SK-N-SH (cell line): Measurements from ENCODE around the gene ELP1. TPM values are rescaled to one million over a fixed set of nuclear protein-coding genes. Genes with fewer than 3 reads are reported as not detected.

Source experiments
- CTCF ChIA-PET: fragments of 300-600, 350-600 bp; formaldehyde crosslinking; extraction: SDS; loops from one replicate; lab custom pipeline; 2021; lab: Yijun Ruan, JAX
- POLR2A ChIA-PET: fragments of 350-600 bp; sonication (Branson Sonifier 250); formaldehyde crosslinking; extraction: SDS; loops from one replicate; lab custom pipeline; 2020; ENCODE audit warnings: antibody characterized with exemption, inconsistent platforms; lab: Yijun Ruan, JAX
- DNase-seq: peaks from one replicate; pipeline ENCODE4 v3.0.0; 2012
- H2AFZ ChIP-seq: fragments of 200-600 bp; sonication (generic); 2 replicates; pipeline ENCODE4 v1.8.1; 2016; ENCODE audit warnings: antibody characterized with exemption, mild to moderate bottlenecking, low read depth
- H3F3A ChIP-seq: fragments of 200-600 bp; sonication (generic); replicated peaks from 2 replicates; pipeline ENCODE3; 2016; ENCODE audit warnings: antibody characterized with exemption, mild to moderate bottlenecking; ENCODE audit not compliant: insufficient read depth
- H3K27ac ChIP-seq, 2 experiments: fragments of 200-500 bp in 1 of 2; fragments of 200-600 bp in 1 of 2; sonication (Bioruptor generic) in 1 of 2; sonication (generic), shearing (Covaris generic) in 1 of 2; 2 replicates each; pipeline versions ENCODE4 v1.5.1 to v1.6.1; 2014 to 2016; ENCODE audit warnings: low read depth in 2 of 2, inconsistent platforms in 1 of 2, low read length in 1 of 2, mild to moderate bottlenecking in 1 of 2, mixed read lengths in 1 of 2
- H3K27me3 ChIP-seq: fragments of 200-600 bp; sonication (generic), shearing (Covaris generic); 2 replicates; pipeline ENCODE4 v1.6.1; 2016; ENCODE audit warnings: mixed run types; ENCODE audit not compliant: insufficient read depth
- H3K36me3 ChIP-seq, 2 experiments: fragments of 200-500 bp in 1 of 2; fragments of 200-600 bp in 1 of 2; sonication (Bioruptor generic) in 1 of 2; sonication (generic) in 1 of 2; replicated peaks in 1 of 2; 2 replicates each; pipeline versions ENCODE3 to v1.5.1; 2014 to 2016; ENCODE audit warnings: low read length in 1 of 2, mild to moderate bottlenecking in 1 of 2; ENCODE audit not compliant: insufficient read depth in 2 of 2, control insufficient read depth in 1 of 2
- H3K4me1 ChIP-seq, 2 experiments: fragments of 200-500 bp in 1 of 2; fragments of 200-600 bp in 1 of 2; sonication (Bioruptor generic) in 1 of 2; sonication (generic), shearing (Covaris generic) in 1 of 2; 2 replicates each; pipeline versions ENCODE4 v1.5.1 to v1.6.1; 2014 to 2016; ENCODE audit warnings: low read depth in 1 of 2, low read length in 1 of 2, mixed run types in 1 of 2; ENCODE audit not compliant: insufficient read depth in 2 of 2, control insufficient read depth in 1 of 2
- H3K4me2 ChIP-seq: fragments of 200-600 bp; sonication (generic), shearing (Covaris generic); 2 replicates; pipeline ENCODE4 v1.6.1; 2017; ENCODE audit warnings: mixed run types
- H3K4me3 ChIP-seq, 2 experiments: fragments of 200-500 bp in 1 of 2; fragments of 200-600 bp in 1 of 2; sonication (Bioruptor generic) in 1 of 2; sonication (generic), shearing (Covaris generic) in 1 of 2; 2 replicates each; pipeline versions ENCODE4 v1.5.1 to v1.8.1; 2014 to 2016; ENCODE audit warnings: low read depth in 2 of 2, inconsistent platforms in 1 of 2, low read length in 1 of 2, mild to moderate bottlenecking in 1 of 2, mixed read lengths in 1 of 2, moderate library complexity in 1 of 2
- H3K79me2 ChIP-seq: fragments of 200-600 bp; sonication (generic); 2 replicates; pipeline ENCODE4 v1.8.1; 2017; ENCODE audit warnings: mild to moderate bottlenecking; ENCODE audit not compliant: insufficient read depth
- H3K9ac ChIP-seq: fragments of 200-600 bp; sonication (generic); 2 replicates; pipeline ENCODE4 v1.6.1; 2017; ENCODE audit warnings: mixed run types
- H3K9me2 ChIP-seq: fragments of 200-600 bp; sonication (generic); 2 replicates; pipeline ENCODE4 v1.6.1; 2017; ENCODE audit warnings: mixed run types
- H3K9me3 ChIP-seq: fragments of 200-600 bp; sonication (generic); 2 replicates; pipeline ENCODE4 v1.6.1; 2017; ENCODE audit warnings: mixed run types, mild to moderate bottlenecking, moderate library complexity
- H4K20me1 ChIP-seq: fragments of 200-600 bp; sonication (generic); 2 replicates; pipeline ENCODE4 v1.6.1; 2017; ENCODE audit warnings: mild to moderate bottlenecking, mixed run types; ENCODE audit not compliant: insufficient read depth
- CHD2 ChIP-seq: fragments of 150-350 bp; IDR thresholded peaks from 2 replicates; pipeline ENCODE4 v1.6.1; 2018; ENCODE audit warnings: low read length; ENCODE audit not compliant: partially characterized antibody
- CTCF ChIP-seq: fragments of 200-600 bp; sonication (generic); IDR thresholded peaks from 2 replicates; pipeline ENCODE4 v1.6.1; 2017; ENCODE audit warnings: antibody characterized with exemption, mild to moderate bottlenecking, moderate library complexity
- EZH2phosphoT487 ChIP-seq: fragments of 200-600 bp; sonication (generic); IDR thresholded peaks from 2 replicates; pipeline ENCODE4 v1.6.1; 2017; ENCODE audit warnings: low read depth, mixed run types, mild to moderate bottlenecking, antibody characterized with exemption, moderate library complexity, borderline replicate concordance
- IRF3 ChIP-seq: fragments of 150-350 bp; IDR thresholded peaks from 2 replicates; pipeline ENCODE4 v1.6.1; 2016; ENCODE audit warnings: mild to moderate bottlenecking, low read depth, low read length
- NFIC ChIP-seq: IDR thresholded peaks from 2 replicates; pipeline ENCODE4 v1.4.0; 2012; ENCODE audit warnings: borderline replicate concordance
- RAD21 ChIP-seq: IDR thresholded peaks from 2 replicates; pipeline ENCODE4 v1.6.1; 2012; ENCODE audit warnings: mild to moderate bottlenecking, low read length
- REST ChIP-seq: IDR thresholded peaks from 2 replicates; pipeline ENCODE4 v1.6.1; 2012; ENCODE audit warnings: mild to moderate bottlenecking, low read depth, low read length, moderate library complexity
- SMC3 ChIP-seq: IDR thresholded peaks from 2 replicates; pipeline ENCODE4 v1.6.1; 2012; ENCODE audit warnings: low read depth, low read length, improper control_type of control experiment
- TCF12 ChIP-seq: IDR thresholded peaks from 2 replicates; pipeline ENCODE4 v1.4.0; 2012
- WGBS: methylation state at CpG from one replicate; pipeline ENCODE4 v1.1.6; 2017; ENCODE audit warnings: low lambda C conversion rate; 5-methylcytosine and 5-hydroxymethylcytosine counted together
- polyA plus RNA-seq, 3 experiments: library from polyadenylated mRNA; depleted of rRNA; stranded (reverse); fragments of >200 nt; gene quantifications; 2 replicates each; pipeline ENCODE4 v1.2.3, GENCODE V29; 2012

The ELP1 gene
- polyA plus RNA-seq, 1 of the 3 experiments (the other 2 are of a cell fraction): 19.1 TPM

DNA sequence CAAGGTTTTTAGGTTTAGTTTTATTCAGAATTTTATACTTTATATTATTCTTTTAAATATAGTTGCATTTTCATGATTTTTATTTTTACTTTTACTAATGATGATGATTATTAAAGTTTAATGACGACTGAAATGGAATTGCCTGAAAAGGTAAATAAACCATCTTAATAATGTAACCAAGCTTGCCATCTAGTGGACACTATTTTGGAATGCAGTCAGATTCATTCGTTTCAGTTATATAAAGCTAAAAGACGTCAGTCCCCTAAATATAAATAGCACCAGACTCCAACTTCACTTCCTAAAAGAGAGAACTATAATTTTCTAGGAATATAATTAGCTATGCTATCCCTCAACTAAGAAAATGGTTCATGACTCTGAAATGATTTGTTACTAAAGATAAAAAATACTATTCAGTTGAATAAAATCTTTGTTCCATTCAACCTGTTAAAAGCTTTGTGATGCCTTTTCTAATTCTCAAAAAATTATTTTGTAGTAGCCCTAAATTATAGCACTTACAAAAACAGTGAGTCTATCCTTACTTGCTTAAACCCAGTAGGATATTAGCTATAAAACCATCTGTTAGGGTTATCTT is 20.2 kb upstream of the ELP1 start:
- peaks cover 5 to 16% of the 10 kb centered on the region in 2 experiments for H3K36me3 ChIP-seq
- ChIA-PET CTCF (interaction anchor here (0.7 to 3.4 kb wide), 23 partner anchors 8 to 448 kb away, joined by 3 to 29 read pairs (median 4); no protein-coding TSS in a partner anchor), POLR2A (no interaction called here)
- TF ChIP-seq TCF12: no peak
- no peak for TF ChIP-seq CHD2
- TF ChIP-seq NFIC: no peak
- peak; percentile 26; the same call in 1 of the 2 replicates for TF ChIP-seq SMC3
- no peak for TF ChIP-seq EZH2phosphoT487
- TF ChIP-seq CTCF: peak; percentile 78
- peak; percentile 69 for TF ChIP-seq RAD21
- no peak for TF ChIP-seq IRF3
- TF ChIP-seq REST: no peak
- peaks cover 12% of the 10 kb centered on the region for H3F3A ChIP-seq
- H3K9me2 ChIP-seq: no peaks in the 10 kb centered on the region
- H3K4me3 ChIP-seq: no peak overlapping the region; a peak in 1 of 4 replicates
- H4K20me1 ChIP-seq: no peaks in the 10 kb centered on the region
- H3K4me1 ChIP-seq: peaks cover 2 to 11% of the 10 kb centered on the region in 2 experiments; a peak in 3 of 4 replicates
- peak overlapping the region; percentile 23 to 39; a peak in 1 of 4 replicates for H3K27ac ChIP-seq
- peak; percentile 40 for DNase-seq
- H3K79me2 ChIP-seq: no peaks in the 10 kb centered on the region
- 0 out of 2 replicates have a peak overlapping the region, but pooled peaks have one; percentile 16 for H2AFZ ChIP-seq
- H3K27me3 ChIP-seq: no peaks in the 10 kb centered on the region
- H3K9ac ChIP-seq: no peak overlapping the region
- 15% methylated on average over 3 of the region's 3 CpGs for WGBS
- H3K4me2 ChIP-seq: no peak overlapping the region
- no peaks in the 10 kb centered on the region for H3K9me3 ChIP-seq
